ENCODE results near the gene CARTPT.

DNA sequence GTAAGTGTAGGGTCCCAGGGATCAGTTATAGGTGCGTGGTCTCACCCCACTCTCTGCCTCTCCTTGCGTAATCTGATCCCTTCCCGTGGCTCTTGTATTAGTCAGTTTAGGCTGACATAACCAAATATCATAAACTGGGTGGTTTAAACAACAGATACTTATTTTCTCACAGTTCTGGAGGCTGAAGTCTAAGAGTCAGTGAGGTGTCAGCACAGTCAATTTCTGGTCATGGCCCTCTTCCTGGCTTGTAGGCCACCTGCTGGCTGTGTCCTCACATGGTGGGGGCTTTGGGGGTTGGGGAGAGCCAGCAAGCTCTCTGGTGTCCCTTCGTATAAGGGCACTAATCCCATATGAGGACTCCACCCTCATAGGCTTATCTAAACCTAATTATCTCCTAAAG is 32.3 kb downstream of the CARTPT start:
- TF ChIP-seq CBX5 (IDR thresholded peaks at IDR 0.05; ENCODE audit: low read depth) (no peak), NFYA (IDR thresholded peaks at IDR 0.05; ENCODE audit: borderline replicate concordance, low read depth, low read length) (no peak), ZBED1 (IDR thresholded peaks at IDR 0.05; ENCODE audit: borderline replicate concordance) (no peak)

All from GM12878 (cell line).